Stimulated activated CD8-positive, alpha-beta memory T cell treated with anti-CD3 and anti-CD28 coated beads, Interleukin-12 subunit alpha, Interleukin-12 subunit beta, amount 100 ng/mL, for 1 hour (primary cell): ENCODE data around the gene CD79A.

Source experiments
- DNase-seq: peaks from one replicate; pipeline ENCODE4 v3.0.0-alpha.2; 2020; ENCODE audit warnings: low read depth

Gene CD79A

GRCh38 chr19:41919948-41920712, 43.1 kb downstream of the CD79A start:
- no peak for DNase-seq

- DNase-seq = no peak
These were observed 44.0 kb downstream of the CD79A start for GRCh38 chr19:41920882-41921576.

GRCh38 chr19:41921577-41922576, 44.8 kb downstream of the CD79A start:
- DNase-seq = no peak

DNA sequence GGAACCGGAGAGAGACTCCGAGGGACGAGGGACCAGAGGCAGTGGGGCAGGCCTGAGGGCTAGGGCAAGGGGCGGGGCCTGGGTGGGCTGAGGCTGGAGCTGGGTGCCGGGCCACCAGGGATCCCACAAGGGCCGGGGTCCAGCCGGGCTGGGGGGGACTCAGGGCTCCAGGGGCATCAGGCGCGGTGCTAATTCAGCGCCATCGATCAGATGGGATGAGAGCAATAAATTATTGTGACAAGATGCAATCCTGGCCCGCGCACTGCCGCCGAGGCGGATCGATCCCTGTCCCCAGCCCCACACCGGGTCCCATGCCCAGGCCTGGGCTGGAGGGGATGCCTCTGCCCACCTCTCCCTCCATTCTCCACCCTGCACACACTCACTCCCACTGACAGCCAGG, 45.5 kb downstream of the CD79A start:
- DNase-seq = no peak

GRCh38 chr19:41923045-41923788, 46.1 kb downstream of the CD79A start:
- no peak for DNase-seq

DNA sequence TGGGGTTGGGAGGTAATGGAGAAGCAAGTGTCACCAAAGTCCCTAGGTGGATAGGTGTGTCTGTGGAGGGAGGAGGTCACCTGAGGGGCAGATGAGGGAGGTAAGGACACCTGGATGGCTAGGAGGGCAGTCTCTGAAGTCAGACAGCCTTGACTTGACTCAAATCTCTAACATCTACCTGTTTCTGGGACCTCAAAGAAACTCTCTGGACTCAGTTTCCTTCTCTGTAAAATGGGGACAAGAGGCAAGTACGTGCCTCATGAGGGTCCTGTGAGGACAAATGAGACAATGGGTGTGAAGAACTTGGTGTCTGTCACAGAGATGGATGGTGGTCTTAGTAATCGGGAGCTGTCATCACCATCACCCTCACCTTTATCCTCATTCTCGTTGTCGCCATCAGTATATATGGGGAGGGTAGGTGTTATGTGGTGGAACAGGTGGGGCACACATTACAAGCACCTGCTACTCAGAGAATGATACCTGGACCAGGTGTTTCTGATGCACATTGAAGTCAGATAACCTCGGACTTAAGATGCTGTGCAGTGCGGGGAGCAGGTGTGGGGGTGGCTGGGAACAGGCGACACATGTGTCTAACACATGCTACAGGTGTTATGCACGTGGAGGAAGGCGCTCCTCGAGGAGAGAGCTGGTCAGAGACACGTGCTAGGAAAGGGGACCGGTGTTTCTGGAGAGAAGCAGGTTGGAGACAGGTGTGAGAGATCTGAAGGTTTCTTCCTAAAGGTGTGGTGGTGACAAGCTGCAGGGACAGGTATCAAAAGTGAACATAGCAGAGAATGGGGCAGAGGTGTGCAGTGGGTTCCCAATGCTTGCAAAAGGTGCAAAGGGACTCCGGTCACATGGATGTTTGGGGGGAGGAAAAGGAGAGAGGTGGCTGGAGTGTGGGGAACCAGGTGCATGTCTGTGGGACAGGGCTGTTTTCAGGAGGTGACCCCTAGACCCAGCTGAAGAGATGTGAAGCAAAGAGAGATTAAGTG, 47.4 kb downstream of the CD79A start:
- DNase-seq = no peak

GRCh38 chr19:41925208-41926003, 48.3 kb downstream of the CD79A start:
- no peak for DNase-seq

- no peak for DNase-seq
These were observed 49.1 kb downstream of the CD79A start for GRCh38 chr19:41926028-41926762.

DNA sequence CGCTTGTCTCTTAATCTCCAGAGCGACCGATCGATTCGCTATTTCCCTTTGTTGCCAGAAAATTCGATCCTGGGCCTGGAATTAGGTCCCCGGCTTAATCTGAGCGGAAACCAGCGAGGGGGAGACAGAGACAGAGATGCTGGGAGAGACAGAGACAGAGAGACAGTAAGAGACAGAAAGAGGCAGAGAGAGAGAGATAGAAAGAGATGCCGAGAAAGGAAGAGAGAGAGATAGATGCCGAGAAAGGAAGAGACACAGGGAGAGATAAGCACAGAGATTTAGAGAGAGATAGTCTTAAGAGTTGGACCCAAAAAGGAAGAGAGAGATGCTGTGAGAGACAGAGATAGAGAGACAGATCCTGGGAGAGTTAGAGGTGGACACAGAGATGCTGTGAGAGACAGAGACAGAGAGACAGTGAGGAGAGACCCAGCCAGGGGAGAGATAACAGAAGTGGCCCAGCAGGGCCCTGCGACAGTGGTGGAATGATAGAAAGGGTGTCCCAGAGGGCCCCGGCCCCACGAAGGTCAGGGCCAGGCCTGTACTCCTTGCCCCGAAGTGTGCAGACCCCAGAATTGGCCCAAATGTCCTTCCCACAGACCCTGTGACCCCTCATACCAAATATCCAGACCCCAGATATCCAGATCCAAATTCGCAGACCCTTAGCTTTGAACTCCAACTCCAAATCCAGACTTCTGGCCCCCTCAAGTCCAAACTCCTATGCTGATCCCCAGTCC, 49.9 kb downstream of the CD79A start:
- DNase-seq = no peak

- DNase-seq = no peak
These were observed 50.6 kb downstream of the CD79A start for GRCh38 chr19:41927497-41928192.

GRCh38 chr19:41928221-41928683, 51.2 kb downstream of the CD79A start, which contains the start of gene ERFL:
Gene ERFL, minus strand, starts transcription at chr19:41928449. Its CDS starts 15,530 bp downstream, at chr19:41912919.
- DNase-seq = no peak

DNA sequence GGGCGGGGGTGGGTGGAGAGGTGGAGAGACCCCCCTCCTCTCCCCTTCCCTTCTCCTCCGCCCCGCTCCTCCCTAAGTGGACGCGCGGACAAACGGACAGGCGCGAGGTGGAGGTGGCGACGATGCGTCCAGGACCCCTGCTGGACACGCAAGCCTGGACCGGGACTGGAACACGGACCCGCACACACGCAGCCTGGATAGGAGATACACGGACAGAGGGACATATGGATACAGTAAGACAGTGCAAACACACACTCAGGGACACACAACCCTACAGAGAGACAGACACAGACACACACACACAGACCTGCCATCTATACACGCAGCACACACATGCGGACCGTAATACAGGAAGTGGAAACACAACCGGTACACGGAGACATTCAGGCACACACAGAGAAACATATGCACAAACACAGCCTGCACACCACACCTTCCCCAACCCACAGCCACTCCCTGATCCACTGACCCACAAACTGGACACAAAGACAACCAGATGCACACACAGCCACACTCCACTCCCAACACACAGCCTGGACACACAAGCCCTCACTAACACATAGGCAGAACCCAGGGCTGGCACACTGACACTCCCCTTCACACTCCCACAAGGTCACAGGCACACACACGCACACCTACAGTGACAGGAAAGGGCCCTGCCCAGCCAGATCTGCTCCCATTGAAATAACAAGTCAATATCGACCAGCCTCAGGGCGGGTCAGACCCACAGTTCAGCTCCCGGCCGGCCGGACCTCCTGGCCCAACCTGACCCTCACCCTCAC, 51.9 kb downstream of the CD79A start:
- DNase-seq = no peak

DNA sequence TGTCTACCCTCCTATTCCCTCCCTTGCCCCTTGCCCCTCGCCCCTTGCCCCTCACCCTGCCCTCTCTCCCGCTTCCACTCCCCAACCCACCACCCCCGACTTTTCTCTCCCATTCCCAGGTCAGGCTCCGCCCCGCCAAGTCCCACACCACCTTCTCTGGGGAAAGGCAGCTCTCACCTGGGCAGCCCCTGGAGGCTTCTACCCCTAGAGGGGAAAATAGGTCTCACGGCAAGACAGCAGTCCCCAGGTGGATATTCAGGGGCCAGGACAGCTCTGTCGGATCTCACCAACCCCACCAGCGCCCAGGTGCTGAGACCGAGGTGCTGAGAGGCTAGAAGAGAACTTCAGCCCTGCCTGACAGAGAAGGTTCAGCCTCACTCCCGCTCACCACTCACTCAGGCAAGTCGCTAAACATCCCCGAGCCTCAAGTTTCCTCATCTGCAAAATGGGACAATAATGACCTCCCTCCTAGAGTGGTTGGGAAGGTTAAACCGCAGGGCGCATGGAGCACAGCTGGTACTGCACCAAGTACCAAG, 52.5 kb downstream of the CD79A start:
- DNase-seq = no peak

DNA sequence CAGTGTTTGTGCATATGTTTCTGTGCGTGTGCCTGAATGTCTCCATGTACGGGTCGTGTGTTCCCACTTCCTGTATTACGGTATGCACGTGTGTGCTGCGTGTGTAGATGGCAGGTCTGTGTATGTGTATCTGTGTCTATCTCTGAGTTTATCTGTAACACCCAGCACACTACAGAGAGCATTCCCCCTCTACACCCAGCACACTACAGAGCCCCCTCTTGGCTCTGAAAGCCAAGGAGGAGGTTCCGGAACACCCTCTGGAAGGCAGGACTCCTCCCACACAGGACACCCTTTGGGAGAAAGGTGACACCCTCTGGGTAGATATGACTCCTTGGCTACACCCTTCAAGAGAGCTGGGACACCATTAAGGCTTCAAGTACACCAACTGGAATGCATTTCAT, 53.2 kb downstream of the CD79A start:
- DNase-seq = no peak
